ENCODE measurements around the gene HCN3.

GRCh38 chr1:155323729-155324036, 46.4 kb downstream of the HCN3 start:
- TF ChIP-seq CTCF (conservative IDR thresholded peaks at IDR 0.05) (no peak), EZH2 (IDR thresholded peaks at IDR 0.05; ENCODE audit: low read depth) (no peak)

Data from PC-9 (cell line).